AG20443 (cell line): ENCODE results near the gene LINGO1.

Experiments used
- DNase-seq: peaks from one replicate; pipeline ENCODE4 v3.0.0; 2012; ENCODE audit warnings: low spot score, mixed read lengths

The LINGO1 gene

GRCh38 chr15:77657634-77658238, 25.0 kb upstream of the LINGO1 start:
- DNase-seq: no peak

GRCh38 chr15:77656294-77656693, 23.6 kb upstream of the LINGO1 start:
- DNase-seq: no peak

DNA sequence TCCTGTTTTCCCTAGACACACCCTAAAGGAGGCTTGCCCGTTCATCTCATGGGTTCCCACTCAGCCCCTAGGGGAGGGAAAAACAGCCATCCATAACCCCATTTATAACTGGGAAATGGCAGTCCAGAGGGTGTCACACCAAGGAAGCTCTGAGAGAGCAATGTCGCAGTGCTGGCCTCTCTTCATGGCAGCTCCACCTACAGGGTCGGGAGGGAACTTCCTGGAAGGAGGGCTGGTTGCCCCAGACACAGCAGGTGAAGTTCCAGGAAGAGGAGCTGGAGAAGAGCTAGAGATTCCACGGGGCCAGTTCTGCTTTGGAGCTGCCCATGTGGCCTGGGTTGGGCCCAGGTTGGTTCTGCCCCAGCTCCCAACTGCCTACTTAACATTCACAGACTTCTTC, 22.3 kb upstream of the LINGO1 start:
- no peak for DNase-seq

GRCh38 chr15:77653832-77654480, 21.2 kb upstream of the LINGO1 start:
- DNase-seq: no peak

DNA sequence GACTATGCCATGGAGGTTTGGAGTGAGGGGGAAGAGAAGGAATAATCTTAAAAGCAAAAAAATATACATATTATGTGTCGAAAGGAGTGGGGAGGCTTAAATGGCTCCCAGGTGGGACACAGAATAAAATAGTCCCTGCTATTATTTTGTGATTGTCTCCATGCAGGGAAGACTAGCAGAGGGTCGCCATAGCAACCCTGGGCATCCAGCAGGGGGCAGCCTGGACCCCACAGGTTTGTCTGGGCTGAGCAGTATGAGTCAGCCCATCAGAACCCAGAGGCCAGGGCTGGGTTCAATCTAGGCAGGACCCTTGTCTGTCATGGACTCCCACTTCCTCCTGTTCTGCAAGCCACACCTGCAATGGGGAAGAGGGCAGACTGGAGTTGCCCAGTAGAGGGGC, 17.6 kb upstream of the LINGO1 start:
- DNase-seq: no peak

DNA sequence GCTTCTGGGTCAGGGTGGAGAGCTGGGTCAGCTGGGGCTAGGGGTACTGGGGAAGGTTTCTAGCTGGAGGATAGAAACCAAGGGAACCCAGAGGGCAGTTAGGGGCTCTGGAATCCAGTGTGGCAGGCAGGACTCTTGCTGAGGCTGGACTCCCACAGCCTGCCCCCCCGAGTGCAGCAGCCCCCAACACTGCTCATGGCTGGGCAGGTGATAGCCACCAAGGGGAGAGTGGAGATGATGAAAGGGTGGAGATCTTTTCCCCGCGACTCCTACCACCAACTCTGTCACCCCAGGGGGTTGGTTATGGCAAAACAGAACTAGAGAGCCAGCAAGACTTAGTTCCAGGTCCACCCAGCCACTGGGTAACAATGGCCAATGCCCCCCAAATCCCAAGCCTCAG, 16.9 kb upstream of the LINGO1 start:
- DNase-seq: no peak

- no peak for DNase-seq
These were observed 16.3 kb upstream of the LINGO1 start for GRCh38 chr15:77649017-77649416.

GRCh38 chr15:77647961-77648360, 15.2 kb upstream of the LINGO1 start:
- no peak for DNase-seq

GRCh38 chr15:77646104-77646694, 13.5 kb upstream of the LINGO1 start:
- DNase-seq: no peak

DNA sequence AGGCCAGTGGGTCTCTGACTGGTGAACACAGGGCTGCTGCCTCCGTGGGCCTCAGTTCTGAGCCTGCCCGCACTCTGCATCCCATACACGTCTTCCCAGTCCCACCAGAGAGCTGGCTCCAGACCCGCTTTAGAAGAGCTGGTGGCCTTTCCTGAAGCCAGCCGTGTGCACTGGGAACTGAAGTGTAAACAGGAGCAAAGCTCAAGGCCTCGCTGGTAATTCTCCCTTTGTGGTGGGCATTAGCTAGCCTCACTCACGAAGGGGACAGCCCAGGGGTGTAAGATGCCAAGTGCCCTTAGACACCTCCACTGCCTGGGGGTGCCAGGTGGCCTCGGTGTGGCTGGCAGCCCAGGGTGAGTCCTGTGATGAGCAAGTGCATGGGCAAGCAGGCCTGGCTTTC, 12.9 kb upstream of the LINGO1 start:
- DNase-seq: no peak

DNA sequence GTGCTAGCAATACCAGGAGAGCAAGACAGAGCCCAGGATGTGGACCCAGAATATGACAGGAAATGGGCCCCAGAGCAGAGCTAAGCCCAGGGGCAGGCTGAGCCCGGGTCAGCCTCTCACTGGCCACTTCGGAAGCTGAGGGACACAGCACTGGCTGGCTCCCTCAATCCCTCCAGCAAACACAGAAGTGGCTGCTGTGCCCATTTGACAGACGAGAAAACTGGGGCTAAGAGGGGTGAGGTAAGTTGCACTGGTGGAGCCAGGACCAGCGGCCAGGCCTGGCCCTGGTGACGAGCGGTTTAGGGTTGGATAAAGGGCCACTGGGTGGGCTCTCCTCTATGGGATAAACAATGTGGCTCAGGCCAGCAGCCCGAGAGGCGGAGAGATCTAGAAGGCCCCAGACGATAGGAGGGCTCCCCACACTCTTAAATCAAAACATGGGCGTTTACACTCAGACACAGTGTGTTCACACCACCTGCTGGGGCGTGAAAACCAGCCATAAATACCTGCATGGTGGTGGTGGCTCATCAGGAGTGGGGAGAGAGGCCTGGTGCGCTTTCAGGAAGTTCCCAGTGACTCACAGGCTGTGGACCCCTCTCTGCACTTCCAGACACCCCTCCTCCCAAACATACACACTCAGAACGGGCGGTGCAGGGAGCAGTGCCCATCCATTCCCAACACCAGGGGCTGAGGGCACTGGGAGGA, 12.0 kb upstream of the LINGO1 start:
- no peak for DNase-seq

- no peak for DNase-seq
These were observed 11.1 kb upstream of the LINGO1 start for GRCh38 chr15:77643764-77644163.

DNA sequence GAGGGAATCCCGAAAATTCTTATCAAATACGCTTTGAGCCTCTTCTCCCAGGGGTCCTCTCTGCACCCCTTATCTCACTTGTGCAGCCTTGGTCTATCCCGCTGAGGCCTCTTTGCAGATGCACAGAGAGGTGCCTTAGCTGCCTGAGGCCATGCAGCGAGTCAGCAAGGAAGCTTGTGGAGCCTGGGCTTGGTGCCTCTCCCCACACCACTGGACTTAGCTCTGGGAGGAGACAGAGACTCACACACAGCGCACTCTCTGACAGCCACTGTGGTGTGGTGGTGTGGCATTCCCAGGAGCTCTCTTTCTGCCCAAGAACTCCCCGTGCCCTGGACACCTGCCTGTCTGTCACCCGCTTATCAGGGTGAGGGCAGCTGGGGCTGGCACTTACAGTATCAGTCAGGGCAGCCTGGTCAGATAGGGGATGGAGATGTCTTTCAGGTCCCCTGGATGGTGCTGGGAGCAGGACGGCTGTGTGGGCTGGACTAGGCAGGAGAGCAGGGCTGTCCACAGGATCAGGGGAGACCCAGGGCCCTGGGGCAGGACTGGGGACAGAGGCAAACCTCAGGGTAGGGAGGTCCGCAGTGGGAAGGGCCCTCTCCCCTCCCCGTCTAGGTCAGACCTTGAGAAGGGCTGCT, 10.2 kb upstream of the LINGO1 start:
- DNase-seq: peak; percentile 46

- no peak for DNase-seq
These were observed 9.3 kb upstream of the LINGO1 start for GRCh38 chr15:77641999-77642398.

DNA sequence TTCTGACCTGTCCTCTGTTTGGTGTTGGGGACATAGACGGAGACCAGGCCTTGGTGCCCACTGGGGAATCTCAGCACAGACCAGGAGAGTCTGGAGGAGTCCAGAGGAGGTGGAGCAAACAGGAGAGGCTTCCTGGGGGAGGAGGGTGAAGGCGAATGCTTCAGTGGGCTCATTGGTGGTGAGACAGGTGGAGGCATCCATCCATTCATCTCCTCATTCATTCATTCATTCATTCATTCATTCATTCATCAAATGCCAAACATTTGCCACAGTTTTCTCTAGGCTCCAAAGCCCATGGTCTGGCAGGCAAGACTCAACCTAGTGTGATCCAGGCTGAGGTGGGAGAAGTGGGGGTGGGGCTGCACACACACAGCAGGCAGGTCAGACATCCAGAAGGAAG, 7.9 kb upstream of the LINGO1 start:
- no peak for DNase-seq

DNA sequence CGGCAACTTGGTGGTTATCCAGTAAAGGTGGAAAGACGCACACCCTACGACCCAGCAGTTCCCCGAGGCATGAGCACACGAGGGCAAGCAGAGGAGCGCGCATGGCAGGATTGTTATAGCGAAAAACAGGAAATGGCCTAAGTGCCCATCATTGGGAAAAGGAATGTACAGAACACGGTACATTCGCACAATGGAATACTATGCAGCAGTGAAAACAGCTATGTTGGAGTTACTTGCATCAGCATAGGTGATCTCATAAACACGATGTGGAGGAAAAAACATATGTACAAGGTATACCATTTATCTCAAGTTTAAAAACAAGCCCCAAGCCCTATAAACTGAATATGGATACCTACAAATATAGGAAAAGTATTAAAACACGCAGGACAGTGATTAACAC, 6.7 kb upstream of the LINGO1 start:
- DNase-seq: no peak

GRCh38 chr15:77637851-77638692, 5.4 kb upstream of the LINGO1 start:
- DNase-seq: no peak

DNA sequence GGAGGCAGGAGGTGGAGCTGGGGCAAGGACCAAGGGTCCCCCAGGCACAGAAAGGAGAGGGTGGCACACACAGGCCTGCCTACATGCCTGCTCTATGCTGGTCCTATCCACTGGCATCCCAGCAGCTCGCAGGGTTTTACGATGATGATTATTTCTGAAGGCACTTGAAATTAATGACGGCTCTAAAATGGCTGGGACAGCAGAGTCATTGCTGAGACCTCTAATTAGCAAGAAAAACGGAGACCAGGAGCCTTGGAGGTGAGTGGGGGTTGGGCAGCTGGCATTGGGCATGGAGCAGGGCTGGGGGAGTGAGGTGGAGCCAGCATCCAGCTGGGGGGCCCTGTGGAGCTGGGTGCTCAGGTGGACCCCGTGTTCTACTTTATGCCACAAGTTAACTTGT, 3.5 kb upstream of the LINGO1 start:
- no peak for DNase-seq

- DNase-seq: peak; percentile 50
These were observed 1.7 kb upstream of the LINGO1 start for GRCh38 chr15:77634266-77634962.

- DNase-seq: no peak
These were observed 1.2 kb upstream of the LINGO1 start for GRCh38 chr15:77633913-77634265.
